ENCODE results near the gene ADAMTS9.

Gene ADAMTS9

GRCh38 chr3:64685800-64686445 lies 1.9 kb downstream of the ADAMTS9 start:
- DNase-seq: no peak

DNA sequence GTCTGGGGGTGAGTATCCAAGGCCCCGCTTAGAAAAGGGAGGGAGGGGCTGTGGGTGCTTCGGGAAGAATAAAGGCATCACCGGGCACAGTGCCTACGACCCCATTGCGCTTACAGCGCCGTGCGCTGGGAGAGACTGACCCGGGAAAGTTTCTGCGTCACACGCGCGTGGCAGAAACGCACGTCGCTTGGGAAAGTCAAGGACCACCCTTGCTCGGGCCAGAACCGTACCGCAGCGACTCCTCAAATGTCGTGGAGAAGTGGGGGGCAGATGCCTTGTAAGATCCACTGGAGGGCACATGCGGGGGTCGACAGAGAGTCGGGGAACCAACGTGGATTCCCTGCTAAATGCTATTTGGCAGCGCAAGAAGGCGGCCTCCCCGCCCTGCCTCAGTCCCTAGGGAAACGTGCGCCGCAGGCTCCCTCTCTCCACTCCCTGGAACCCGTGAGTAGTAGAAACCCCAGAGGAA lies 2.4 kb downstream of the ADAMTS9 start:
- DNase-seq: no peak

DNA sequence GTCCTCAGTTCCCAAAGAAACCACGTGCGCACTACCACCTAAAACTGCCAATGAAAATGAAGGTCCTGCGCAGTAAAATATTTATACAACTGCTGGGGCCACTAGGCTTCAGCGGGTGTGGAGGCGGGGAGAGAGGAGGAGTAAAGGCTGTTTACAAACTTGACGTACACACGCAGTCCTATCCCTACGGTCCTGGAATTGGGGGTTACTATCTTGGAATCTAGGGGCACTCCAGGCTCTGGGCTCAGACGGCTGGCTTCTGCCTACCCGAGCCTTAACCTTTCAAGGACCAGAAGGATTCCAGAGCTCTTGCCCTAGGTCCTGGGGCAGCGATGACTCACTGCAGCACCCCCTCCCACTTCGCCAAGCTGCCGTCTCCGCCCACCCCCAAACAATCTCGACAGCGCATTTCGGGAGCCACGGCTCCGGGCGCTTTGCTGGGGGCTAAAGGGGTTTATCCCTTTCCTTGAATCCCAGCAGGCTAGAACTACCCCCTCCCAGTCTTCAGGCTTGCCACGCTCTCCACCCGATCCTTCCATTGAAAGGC lies 3.0 kb downstream of the ADAMTS9 start:
- DNase-seq: no peak

- DNase-seq: no peak
These were observed 6.0 kb downstream of the ADAMTS9 start for GRCh38 chr3:64681827-64682226.

GRCh38 chr3:64681015-64681414 lies 6.8 kb downstream of the ADAMTS9 start:
- no peak for DNase-seq

GRCh38 chr3:64680334-64680733 lies 7.5 kb downstream of the ADAMTS9 start:
- no peak for DNase-seq

DNA sequence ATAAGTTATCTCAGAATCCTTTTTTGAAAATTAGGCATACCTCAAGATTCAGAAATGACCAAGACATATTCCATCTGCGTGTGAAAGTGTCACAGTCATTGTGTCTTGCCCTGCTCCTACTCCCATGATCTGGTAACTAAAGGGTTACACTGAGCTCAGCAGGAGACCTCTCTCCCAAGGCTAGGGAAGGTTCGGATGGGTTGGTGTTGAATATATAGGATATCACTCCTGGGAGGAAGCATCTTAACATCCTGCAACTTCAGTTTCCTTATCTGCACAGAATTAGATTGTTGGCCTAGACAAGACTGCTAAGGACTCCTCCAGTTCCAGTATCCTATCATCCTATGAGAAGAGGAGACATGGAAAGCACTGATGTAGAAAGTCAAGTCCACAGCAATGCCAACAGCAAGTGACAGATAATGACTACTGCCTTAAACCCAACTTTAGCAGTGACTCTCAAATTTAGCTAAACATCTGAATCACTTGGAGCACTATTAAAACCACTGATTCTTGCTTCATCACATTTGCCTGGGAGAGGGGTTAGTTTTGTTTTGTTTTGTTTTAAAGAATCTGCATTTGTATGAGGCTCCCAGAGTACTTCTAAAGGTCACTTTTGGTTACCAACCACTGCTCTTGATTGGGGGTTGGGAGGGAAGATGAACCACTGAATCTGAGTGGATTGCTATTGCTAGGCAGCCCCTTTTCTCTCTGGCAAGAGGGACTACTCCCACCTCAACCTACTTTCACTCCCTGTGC lies 9.7 kb downstream of the ADAMTS9 start:
- DNase-seq: no peak

DNA sequence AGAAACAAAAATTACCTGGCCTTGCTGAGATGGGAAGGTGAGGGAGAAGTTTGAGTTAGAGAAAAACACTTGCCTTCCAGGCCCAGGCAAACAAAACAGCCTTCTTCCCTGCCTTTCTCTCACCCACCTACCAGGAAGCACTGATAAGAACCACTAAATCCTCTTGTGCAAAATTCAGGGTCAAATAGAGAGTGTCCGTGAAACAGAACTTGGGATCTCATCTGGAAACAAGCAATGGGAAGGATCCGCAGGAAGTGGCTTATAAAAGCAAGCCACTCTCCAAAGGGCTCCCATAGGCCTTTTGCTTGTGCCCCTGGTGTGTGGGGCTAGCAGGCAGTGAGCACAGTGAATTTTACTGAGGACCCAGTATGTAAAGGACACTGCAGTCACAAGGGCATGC lies 11.0 kb downstream of the ADAMTS9 start:
- DNase-seq: no peak

DNA sequence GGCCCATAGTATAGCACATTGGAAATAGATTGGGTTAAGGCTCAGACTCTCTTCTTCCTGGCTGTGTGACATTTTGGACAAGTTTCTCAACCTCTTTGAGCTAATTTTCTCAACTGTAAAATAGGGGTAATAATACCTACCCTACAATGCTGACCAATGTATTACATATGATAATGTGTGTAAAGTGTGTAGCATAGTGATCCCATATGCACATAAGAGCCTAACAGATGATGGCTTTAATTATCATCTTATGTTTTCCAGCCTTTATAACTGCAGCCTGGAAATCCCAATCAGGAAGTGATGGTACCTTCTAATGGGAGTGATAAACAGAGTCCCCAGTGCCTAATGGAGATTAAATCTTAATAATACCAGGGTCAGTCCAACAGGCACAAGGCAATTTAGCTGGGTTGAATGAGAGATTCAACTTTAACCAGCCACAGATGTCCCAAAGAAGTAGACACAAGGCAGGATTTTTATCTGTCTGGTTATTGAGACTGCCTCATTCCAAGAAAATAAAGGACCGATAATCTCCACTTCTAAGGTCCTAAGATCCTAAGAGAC lies 12.0 kb downstream of the ADAMTS9 start:
- DNase-seq: no peak

DNA sequence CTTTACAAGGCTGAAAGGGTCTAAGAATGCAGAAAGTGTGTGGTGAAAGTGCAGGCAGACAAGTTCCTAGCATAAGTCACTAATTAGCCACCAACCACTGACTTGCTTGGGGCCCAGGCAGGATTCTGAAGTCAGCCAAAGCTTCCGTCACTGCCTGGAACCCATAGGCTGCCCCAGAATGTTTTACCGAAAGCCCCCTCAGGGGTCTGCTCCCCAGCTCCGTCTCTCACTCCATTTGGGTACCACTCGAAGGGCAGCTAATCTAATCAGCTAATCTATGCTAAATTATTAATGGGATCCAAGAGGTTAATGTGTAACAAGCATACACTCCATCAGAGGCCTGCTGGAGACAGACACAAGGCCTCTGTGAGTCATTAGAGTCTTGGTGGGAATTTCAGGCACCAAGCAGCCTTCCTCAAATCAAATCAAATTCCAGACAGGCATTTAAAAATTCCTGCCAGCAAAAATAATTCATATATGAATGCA lies 13.2 kb downstream of the ADAMTS9 start:
- DNase-seq: no peak

DNA sequence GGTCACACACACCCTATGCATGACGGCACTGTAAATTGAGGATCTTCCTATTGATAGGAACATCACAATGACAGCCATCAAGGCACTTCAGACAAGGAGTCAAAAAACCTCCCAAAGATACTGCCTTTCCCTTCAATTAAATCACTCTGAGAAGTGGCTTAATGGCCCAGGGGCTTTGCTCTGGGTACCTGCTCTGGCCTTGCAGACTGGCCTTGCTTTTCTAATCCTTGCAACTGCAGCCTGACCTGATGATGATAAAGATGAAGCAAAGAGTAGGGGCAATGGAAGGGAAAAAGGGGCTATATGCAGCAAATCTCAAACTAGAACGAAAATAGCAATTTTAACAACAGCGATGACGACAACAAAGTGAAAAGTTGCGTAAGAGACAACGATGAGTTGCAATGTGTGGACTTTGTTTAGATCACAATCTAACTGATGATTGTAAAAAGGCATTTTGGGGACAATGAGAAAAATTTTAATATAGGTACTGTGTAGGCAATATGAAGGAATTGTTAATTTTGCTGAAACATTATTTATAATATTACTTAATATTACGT lies 14.6 kb downstream of the ADAMTS9 start:
- DNase-seq: no peak

DNA sequence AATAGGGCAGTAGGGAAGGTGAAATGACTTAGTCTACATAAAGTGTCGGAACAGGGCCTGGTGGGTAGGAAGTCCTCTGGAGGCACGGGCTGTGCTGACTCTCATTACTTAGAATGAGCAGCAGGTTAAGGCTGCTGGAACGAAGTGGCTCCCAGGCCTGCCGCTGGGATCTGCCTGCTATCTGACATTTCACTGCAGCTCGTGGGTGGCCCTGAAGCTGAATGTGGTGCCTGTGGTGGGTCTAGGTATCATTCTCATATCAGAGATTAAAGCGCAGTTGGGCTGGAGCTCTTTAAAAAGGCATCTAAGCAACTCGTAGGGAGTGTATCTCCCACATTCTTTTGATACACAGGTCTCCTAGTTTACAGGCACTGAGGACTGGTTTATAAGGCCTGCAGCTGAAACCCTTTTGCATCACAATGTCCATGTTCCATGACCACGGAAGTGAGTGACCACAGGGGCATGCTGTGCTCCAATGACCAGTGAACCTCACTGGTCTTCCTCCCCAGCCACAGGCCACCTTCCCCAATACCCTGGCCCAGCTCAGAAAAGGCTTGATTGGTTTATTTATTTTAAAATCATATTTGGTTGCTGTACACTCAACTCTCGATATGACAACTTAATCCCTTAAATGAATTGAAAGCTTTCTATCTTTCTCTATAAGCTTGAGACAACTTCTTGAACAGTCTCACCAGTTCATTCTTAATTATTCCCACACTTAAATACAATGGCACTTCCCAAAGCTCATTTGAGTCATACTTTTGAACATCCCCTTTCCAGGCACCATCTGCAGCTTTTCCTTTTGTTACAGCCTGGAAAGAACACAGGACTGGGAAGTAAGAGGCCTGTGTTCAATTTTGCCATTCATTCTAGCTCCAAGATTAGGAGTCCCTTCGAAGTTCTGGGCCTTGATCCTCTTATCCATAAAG lies 19.0 kb downstream of the ADAMTS9 start:
- DNase-seq: no peak

- DNase-seq: no peak
These were observed 19.8 kb downstream of the ADAMTS9 start for GRCh38 chr3:64667887-64668581.

DNA sequence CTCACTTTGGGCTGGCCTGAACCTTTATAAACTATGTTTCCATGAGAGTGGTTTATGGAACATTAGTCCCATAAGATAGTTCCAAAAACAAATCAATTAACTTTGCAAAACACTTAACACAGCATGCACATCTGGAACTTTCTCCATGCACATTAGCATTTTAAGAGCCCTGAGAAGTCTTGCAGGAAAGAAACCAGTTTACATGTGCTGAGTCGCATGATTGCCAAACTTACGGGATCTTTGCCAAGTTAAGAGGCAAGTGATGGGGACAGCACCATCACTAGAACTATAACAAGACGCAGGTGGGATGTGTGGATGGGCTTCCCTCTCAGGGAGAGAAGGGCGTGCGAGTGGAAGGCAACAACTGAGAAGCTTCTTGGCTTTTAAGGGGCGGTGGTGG lies 20.7 kb downstream of the ADAMTS9 start:
- no peak for DNase-seq

- DNase-seq: no peak
These were observed 21.6 kb downstream of the ADAMTS9 start for GRCh38 chr3:64666171-64666588.

DNA sequence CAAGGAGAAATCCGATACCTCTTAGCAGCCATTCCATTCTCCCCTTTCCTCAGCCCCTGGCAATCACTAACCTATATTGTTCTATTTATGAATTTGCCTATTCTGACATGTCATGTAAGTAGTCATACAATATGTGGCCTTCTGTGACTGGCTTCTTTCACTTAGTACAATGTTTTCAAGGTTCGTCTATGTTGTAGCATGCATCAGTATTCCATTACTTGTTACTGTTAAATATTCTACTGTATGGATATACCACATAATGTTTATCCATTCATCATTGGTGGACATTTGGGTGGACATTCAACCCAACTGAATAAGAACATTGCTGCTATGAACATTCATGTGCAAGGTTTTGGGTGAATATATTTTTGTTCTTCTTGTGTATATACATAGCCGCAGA lies 23.4 kb downstream of the ADAMTS9 start:
- DNase-seq: no peak

DNA sequence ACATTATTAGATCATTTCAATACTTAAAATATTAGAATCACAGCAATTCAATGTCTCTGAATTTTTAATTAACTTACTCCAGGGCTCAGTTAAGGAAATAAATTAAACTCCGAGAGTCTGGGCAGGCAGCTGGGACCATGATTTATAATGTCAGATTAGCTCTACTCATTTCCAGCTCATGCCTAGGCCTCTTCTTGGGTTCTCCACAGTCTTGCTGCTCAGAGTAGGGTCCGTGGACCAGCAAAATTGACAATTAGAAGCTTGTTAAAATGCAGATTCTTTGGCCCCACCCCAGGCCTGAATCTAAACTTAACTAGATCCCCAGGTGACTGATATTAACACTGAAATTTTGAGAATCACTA lies 28.2 kb downstream of the ADAMTS9 start:
- no peak for DNase-seq

GRCh38 chr3:64658001-64658400 lies 29.8 kb downstream of the ADAMTS9 start:
- no peak for DNase-seq

GRCh38 chr3:64656544-64656943 lies 31.3 kb downstream of the ADAMTS9 start:
- DNase-seq: no peak

DNA sequence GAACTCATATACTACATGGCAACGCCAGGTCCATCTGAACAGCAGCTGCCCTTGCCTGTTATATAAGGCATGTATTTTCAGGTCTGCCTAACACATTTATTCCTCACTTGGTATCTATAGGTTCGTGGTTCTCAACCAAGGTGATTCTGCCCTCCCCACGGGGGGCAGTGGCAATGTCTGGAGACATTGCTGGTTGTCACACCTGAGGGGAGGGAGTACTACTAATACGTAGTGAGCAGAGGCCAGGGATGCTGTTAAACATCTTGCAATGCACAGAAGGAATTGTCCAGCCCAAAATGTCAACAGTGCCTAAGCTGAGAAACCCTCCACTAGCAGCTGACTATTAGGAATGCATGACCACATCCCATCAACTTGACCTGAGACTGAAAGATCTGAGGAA lies 32.6 kb downstream of the ADAMTS9 start:
- no peak for DNase-seq

DNA sequence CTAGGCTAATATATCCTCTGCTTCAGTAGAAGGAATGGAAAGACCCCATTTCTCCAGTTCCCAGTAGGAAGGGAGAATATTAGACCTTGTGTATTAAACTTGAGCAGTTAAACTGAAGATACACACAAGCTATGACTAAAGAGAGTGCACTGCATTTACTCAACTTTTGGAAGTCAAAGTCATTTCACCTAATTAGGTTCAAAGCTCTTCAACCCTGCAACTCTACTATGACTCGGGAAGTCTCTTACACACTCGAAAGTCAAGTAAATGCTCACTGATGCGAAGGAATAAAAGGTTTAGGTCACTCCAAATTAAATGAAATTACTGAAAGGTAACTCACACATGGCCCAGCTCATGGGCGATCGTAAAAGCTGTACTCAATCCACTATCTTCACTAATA lies 33.8 kb downstream of the ADAMTS9 start:
- no peak for DNase-seq

DNA sequence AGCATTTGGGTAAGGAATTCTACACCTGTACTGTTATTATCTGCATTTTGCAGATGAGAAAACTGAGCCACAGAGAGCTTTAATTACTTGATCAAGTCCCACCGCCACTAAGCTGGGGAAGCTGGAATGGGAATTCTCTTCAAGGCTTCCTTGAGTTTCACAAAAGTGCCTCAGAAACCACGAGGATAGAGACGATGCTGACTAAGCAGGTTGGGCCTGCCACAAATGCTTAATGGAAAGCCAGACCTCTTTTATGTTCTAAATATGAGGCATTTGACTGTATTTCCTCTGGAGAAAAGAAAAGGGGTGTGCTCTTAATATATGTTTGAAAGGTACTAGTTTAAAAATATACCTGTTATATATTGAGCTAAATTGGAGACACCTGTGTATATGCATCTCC lies 34.7 kb downstream of the ADAMTS9 start:
- DNase-seq: no peak

All from CD4-positive, alpha-beta T cell treated with Interleukin-4 for 1 hour (primary cell).